ENCODE measurements around the gene TMBIM4. TPM values are rescaled to one million over a fixed set of nuclear protein-coding genes. Genes with fewer than 3 reads are reported as not detected.

The TMBIM4 gene
- total RNA-seq, 2 donors from 2014 or later: 242 to 337 TPM

DNA sequence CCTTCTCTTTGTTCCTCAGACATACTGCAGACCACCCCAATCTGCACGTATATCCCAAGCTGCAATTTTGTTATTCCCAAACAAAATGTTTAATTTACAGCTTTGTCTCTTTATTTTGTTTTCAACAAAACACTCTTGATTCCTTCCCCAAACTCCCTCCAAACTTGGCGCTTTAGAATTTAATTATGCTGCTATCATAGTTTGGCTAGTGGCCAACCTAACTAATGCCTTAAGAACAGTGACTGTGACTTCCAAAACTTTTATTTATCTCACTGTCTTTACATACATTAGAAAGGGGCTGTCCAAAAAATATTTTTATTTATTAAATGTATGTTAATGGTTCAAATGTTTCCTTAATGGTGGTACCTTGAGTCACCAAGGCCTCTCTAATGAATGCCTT is 7.1 kb downstream of the TMBIM4 start:
- TF ChIP-seq, protein P1, sequence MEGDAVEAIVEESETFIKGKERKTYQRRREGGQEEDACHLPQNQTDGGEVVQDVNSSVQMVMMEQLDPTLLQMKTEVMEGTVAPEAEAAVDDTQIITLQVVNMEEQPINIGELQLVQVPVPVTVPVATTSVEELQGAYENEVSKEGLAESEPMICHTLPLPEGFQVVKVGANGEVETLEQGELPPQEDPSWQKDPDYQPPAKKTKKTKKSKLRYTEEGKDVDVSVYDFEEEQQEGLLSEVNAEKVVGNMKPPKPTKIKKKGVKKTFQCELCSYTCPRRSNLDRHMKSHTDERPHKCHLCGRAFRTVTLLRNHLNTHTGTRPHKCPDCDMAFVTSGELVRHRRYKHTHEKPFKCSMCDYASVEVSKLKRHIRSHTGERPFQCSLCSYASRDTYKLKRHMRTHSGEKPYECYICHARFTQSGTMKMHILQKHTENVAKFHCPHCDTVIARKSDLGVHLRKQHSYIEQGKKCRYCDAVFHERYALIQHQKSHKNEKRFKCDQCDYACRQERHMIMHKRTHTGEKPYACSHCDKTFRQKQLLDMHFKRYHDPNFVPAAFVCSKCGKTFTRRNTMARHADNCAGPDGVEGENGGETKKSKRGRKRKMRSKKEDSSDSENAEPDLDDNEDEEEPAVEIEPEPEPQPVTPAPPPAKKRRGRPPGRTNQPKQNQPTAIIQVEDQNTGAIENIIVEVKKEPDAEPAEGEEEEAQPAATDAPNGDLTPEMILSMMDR (IDR thresholded peaks at IDR 0.05): no peak
- TF ChIP-seq POLR2A (IDR thresholded peaks at IDR 0.05) (no peak), POLR2AphosphoS5 (IDR thresholded peaks at IDR 0.05) (no peak)
- no peaks in the 10 kb centered on the region for H3K9me3 ChIP-seq
- no peak overlapping the region for H3K27ac ChIP-seq
- no peak for DNase-seq (ENCODE audit: low spot score)
- 82% methylated on average over 2 of the region's 2 CpGs for WGBS
- no peak overlapping the region for H3K4me3 ChIP-seq
- intact Hi-C loops (cut with DNase I): no loop called here
- no peaks in the 10 kb centered on the region for H3K36me3 ChIP-seq
- H3K4me1 ChIP-seq (replicated peaks): no peaks in the 10 kb centered on the region
- H3K27me3 ChIP-seq (replicated peaks; ENCODE audit: insufficient read depth): no peaks in the 10 kb centered on the region

- no peaks in the 10 kb centered on the region for H3K9me3 ChIP-seq
- H3K36me3 ChIP-seq: no peaks in the 10 kb centered on the region
- TF ChIP-seq, protein P1 (IDR thresholded peaks at IDR 0.05): no peak
- no peak for DNase-seq (ENCODE audit: low spot score)
- H3K27me3 ChIP-seq (replicated peaks; ENCODE audit: insufficient read depth): no peaks in the 10 kb centered on the region
- intact Hi-C loops (cut with DNase I): no loop called here
- WGBS: 92% methylated on average over 28 of the region's 28 CpGs
- H3K4me3 ChIP-seq: no peak overlapping the region
- no peak overlapping the region for H3K27ac ChIP-seq
- H3K4me1 ChIP-seq (replicated peaks): no peaks in the 10 kb centered on the region
Measured at GRCh38 chr12:66160704-66161103, 9.1 kb downstream of the TMBIM4 start.

- no peaks in the 10 kb centered on the region for H3K27me3 ChIP-seq (replicated peaks; ENCODE audit: insufficient read depth)
- TF ChIP-seq, protein P1 (IDR thresholded peaks at IDR 0.05): no peak
- TF ChIP-seq POLR2AphosphoS5 (IDR thresholded peaks at IDR 0.05) (no peak), POLR2A (IDR thresholded peaks at IDR 0.05) (no peak)
Measured at GRCh38 chr12:66159123-66159522, 10.7 kb downstream of the TMBIM4 start.

GRCh38 chr12:66156654-66157053 is 13.1 kb downstream of the TMBIM4 start:
- Histone ChIP-seq H3K36me3 (no peaks in the 10 kb centered on the region), H3K27ac (no peak overlapping the region), H3K4me3 (no peak overlapping the region), H3K9me3 (no peaks in the 10 kb centered on the region), H3K27me3 (replicated peaks; ENCODE audit: insufficient read depth) (no peaks in the 10 kb centered on the region), H3K4me1 (replicated peaks) (peaks cover 6% of the 10 kb centered on the region)
- no peak for DNase-seq (ENCODE audit: low spot score)
- intact Hi-C loops (cut with DNase I): no loop called here
- 95% methylated on average over 2 of the region's 2 CpGs for WGBS
- TF ChIP-seq POLR2AphosphoS5 (IDR thresholded peaks at IDR 0.05) (no peak), POLR2A (IDR thresholded peaks at IDR 0.05) (no peak)
- TF ChIP-seq, protein P1 (IDR thresholded peaks at IDR 0.05): no peak

More at GRCh38 chr12:66159123-66159522, 10.7 kb downstream of the TMBIM4 start:
- intact Hi-C loops (cut with DNase I): no loop called here
- H3K36me3 ChIP-seq: no peaks in the 10 kb centered on the region
- no peak overlapping the region for H3K27ac ChIP-seq
- H3K4me3 ChIP-seq: no peak overlapping the region
- H3K9me3 ChIP-seq: no peaks in the 10 kb centered on the region
- DNase-seq (ENCODE audit: low spot score): no peak
- H3K4me1 ChIP-seq (replicated peaks): peaks cover 6% of the 10 kb centered on the region

DNA sequence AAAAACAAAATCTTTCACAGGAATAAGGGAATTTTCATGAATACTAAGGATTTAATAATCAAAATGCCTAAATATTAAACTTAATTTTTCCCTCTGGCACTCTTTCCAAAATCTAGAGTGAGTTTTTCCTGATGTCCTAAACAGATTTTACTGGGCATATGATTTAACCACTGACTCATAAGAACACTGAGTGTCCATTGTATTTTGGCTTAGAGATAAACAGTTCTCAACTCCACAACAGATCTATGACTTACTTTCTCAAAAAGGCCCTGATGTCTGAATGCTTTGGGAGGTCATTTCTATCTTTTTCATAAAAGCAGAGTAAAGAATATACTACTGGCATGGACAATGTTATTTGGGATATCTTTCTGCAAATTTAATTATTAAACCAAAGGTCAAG is 15.0 kb downstream of the TMBIM4 start:
- no peaks in the 10 kb centered on the region for H3K36me3 ChIP-seq
- H3K9me3 ChIP-seq: no peaks in the 10 kb centered on the region
- intact Hi-C loops (cut with DNase I): no loop called here
- H3K27me3 ChIP-seq (replicated peaks; ENCODE audit: insufficient read depth): no peaks in the 10 kb centered on the region
- no peak for DNase-seq (ENCODE audit: low spot score)
- peaks cover 6% of the 10 kb centered on the region for H3K4me1 ChIP-seq (replicated peaks)
- H3K27ac ChIP-seq: peak overlapping the region in 1 of 2 donors; percentile 0
- TF ChIP-seq POLR2AphosphoS5 (IDR thresholded peaks at IDR 0.05) (no peak), POLR2A (IDR thresholded peaks at IDR 0.05) (no peak)
- TF ChIP-seq, protein P1 (IDR thresholded peaks at IDR 0.05): no peak
- no peak overlapping the region for H3K4me3 ChIP-seq

Measured in prostate gland (tissue), 2 donors.